Measurements from ENCODE around the gene ZDHHC9.

ZDHHC9 gene

GRCh38 chrX:129768186-129768585, 75.5 kb downstream of the ZDHHC9 start:
- no peak for TF ChIP-seq CEBPB (IDR thresholded peaks at IDR 0.05)
- no peak for TF ChIP-seq TCF12 (IDR thresholded peaks at IDR 0.05; ENCODE audit: low read depth)
- TF ChIP-seq, protein P1, sequence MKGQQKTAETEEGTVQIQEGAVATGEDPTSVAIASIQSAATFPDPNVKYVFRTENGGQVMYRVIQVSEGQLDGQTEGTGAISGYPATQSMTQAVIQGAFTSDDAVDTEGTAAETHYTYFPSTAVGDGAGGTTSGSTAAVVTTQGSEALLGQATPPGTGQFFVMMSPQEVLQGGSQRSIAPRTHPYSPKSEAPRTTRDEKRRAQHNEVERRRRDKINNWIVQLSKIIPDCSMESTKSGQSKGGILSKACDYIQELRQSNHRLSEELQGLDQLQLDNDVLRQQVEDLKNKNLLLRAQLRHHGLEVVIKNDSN (IDR thresholded peaks at IDR 0.05): no peak
- TF ChIP-seq REST (IDR thresholded peaks at IDR 0.05; ENCODE audit: low read depth): no peak
- no peak for TF ChIP-seq ZBTB7A (IDR thresholded peaks at IDR 0.05; ENCODE audit: low read depth)
- TF ChIP-seq TEAD4 (IDR thresholded peaks at IDR 0.05): no peak

DNA sequence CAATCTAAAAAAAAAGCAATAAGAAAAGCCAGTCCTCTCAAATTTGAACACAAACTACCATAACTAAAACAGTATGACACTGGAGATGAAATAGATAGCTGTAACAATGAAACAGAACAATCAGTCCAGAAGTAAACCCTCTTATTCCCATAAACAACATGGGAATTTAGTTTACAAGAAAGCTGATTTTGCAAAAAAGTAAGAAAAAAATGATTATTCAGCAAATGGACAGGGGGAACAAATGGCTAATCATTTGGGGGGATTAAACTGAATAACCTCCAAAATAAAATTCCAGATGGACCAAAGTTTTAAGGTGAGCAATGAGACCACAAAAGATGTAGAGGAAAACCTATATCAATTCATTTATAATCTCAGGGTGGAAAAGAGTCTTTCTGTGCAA, 80.0 kb downstream of the ZDHHC9 start:
- TF ChIP-seq, protein P2, sequence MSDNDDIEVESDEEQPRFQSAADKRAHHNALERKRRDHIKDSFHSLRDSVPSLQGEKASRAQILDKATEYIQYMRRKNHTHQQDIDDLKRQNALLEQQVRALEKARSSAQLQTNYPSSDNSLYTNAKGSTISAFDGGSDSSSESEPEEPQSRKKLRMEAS (IDR thresholded peaks at IDR 0.05): no peak
- no peak for TF ChIP-seq FOXM1 (IDR thresholded peaks at IDR 0.05; ENCODE audit: borderline replicate concordance, low read depth)
- TF ChIP-seq CEBPB (IDR thresholded peaks at IDR 0.05): no peak
- TF ChIP-seq TCF12 (IDR thresholded peaks at IDR 0.05; ENCODE audit: low read depth): no peak
- no peak for TF ChIP-seq NFIC (IDR thresholded peaks at IDR 0.05)
- no peak for TF ChIP-seq EGR1 (IDR thresholded peaks at IDR 0.05)
- no peak for TF ChIP-seq CREB1 (IDR thresholded peaks at IDR 0.05; ENCODE audit: low read depth)

DNA sequence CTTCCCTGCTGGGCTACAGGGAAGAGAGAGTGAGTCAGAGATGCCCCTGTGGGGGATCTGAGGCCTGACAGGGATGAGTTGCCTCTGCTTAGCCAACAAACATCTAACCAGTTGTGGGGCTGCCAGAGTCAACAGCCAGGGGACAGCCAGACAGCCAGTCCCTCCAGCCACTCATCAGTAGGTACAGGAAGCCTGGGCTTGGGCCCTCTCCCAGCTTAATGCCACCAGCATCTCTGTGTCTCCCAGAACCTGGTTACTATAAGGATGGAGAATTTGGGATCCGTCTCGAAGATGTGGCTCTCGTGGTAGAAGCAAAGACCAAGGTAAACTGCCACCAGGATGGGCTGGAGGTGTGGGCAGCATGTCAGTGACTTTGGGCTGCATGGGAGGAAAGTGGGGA, 81.2 kb downstream of the ZDHHC9 start:
- TF ChIP-seq, protein P1 (IDR thresholded peaks at IDR 0.05): no peak
- no peak for TF ChIP-seq CEBPB (IDR thresholded peaks at IDR 0.05)
- no peak for TF ChIP-seq NFIC (IDR thresholded peaks at IDR 0.05)
- no peak for TF ChIP-seq FOXM1 (IDR thresholded peaks at IDR 0.05; ENCODE audit: borderline replicate concordance, low read depth)
- no peak for TF ChIP-seq TCF12 (IDR thresholded peaks at IDR 0.05; ENCODE audit: low read depth)
- no peak for TF ChIP-seq ZBTB7A (IDR thresholded peaks at IDR 0.05; ENCODE audit: low read depth)
- TF ChIP-seq CREB1 (IDR thresholded peaks at IDR 0.05; ENCODE audit: low read depth): no peak
- no peak for TF ChIP-seq RAD21 (IDR thresholded peaks at IDR 0.05; ENCODE audit: low read depth)
- no peak for TF ChIP-seq EGR1 (IDR thresholded peaks at IDR 0.05)
- no peak for TF ChIP-seq EP300 (IDR thresholded peaks at IDR 0.05; ENCODE audit: borderline replicate concordance)
- TF ChIP-seq, protein P2 (IDR thresholded peaks at IDR 0.05): no peak
- TF ChIP-seq TAF1 (IDR thresholded peaks at IDR 0.05; ENCODE audit: low read depth): no peak
- no peak for TF ChIP-seq TEAD4 (IDR thresholded peaks at IDR 0.05)
- no peak for TF ChIP-seq YY1 (IDR thresholded peaks at IDR 0.05; ENCODE audit: low read depth)
- no peak for TF ChIP-seq REST (IDR thresholded peaks at IDR 0.05; ENCODE audit: low read depth)

DNA sequence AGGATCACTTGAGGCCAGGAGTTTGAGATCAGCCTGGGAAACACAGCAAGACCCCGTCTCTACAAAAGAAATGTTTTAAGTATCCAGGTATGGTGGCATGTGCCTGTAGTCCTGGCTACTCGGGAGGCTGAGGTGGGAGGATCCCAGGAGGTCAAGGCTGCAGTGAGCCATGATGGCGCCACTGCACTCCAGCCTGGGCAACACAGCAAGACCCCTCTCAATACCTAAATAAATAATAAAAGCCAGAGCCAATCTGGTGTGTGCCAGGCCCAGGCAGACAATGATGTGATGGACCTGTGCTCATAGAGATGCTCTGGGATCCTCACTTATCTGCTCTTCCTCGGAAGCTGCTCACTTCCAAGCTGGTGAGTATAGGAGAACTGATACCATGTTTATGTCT, 82.1 kb downstream of the ZDHHC9 start:
- no peak for TF ChIP-seq CEBPB (IDR thresholded peaks at IDR 0.05)
- TF ChIP-seq, protein P1 (IDR thresholded peaks at IDR 0.05): no peak
- TF ChIP-seq TEAD4 (IDR thresholded peaks at IDR 0.05): no peak
- no peak for TF ChIP-seq CREB1 (IDR thresholded peaks at IDR 0.05; ENCODE audit: low read depth)
- no peak for TF ChIP-seq YY1 (IDR thresholded peaks at IDR 0.05; ENCODE audit: low read depth)
- TF ChIP-seq REST (IDR thresholded peaks at IDR 0.05; ENCODE audit: low read depth): no peak
- TF ChIP-seq, protein P2 (IDR thresholded peaks at IDR 0.05): no peak
- no peak for TF ChIP-seq EGR1 (IDR thresholded peaks at IDR 0.05)
- TF ChIP-seq RAD21 (IDR thresholded peaks at IDR 0.05; ENCODE audit: low read depth): no peak
- TF ChIP-seq NFIC (IDR thresholded peaks at IDR 0.05): no peak
- no peak for TF ChIP-seq EP300 (IDR thresholded peaks at IDR 0.05; ENCODE audit: borderline replicate concordance)
- TF ChIP-seq ZBTB7A (IDR thresholded peaks at IDR 0.05; ENCODE audit: low read depth): no peak
- TF ChIP-seq FOXM1 (IDR thresholded peaks at IDR 0.05; ENCODE audit: borderline replicate concordance, low read depth): no peak
- no peak for TF ChIP-seq TCF12 (IDR thresholded peaks at IDR 0.05; ENCODE audit: low read depth)

All from Ishikawa (cell line).